ENCODE data around the gene PWWP2B.

- TF ChIP-seq CTCF (IDR thresholded peaks at IDR 0.05) (no peak), POLR2A (IDR thresholded peaks at IDR 0.05) (no peak)
Measured at GRCh38 chr10:132442636-132443035, 45.6 kb downstream of the PWWP2B start.
